ENCODE results near the gene SDHD.

Gene SDHD

GRCh38 chr11:112118176-112118575 is 31.5 kb downstream of the SDHD start:
- Mint-ChIP-seq H3K27ac (no peak overlapping the region), H3K4me3 (no peak overlapping the region), H3K27me3 (no peaks in the 10 kb centered on the region), H3K4me1 (peaks cover 3 to 8% of the 10 kb centered on the region in 2 donors), H3K36me3 (peaks cover 3 to 14% of the 10 kb centered on the region in 2 donors), H3K9me3 (no peaks in the 10 kb centered on the region)
- DNase-seq (no peak), ATAC-seq (replicated peaks) (no peak)

GRCh38 chr11:112121981-112122615 is 35.4 kb downstream of the SDHD start:
- Mint-ChIP-seq H3K4me3 (no peak overlapping the region), H3K27ac (no peak overlapping the region), H3K4me1 (peaks cover 3 to 8% of the 10 kb centered on the region in 2 donors), H3K9me3 (no peaks in the 10 kb centered on the region), H3K36me3 (peaks cover 5 to 12% of the 10 kb centered on the region in 2 donors), H3K27me3 (no peaks in the 10 kb centered on the region)
- ATAC-seq (replicated peaks) = no peak
- no peak for DNase-seq

GRCh38 chr11:112123129-112123528 is 36.5 kb downstream of the SDHD start:
- Mint-ChIP-seq H3K4me3 (no peak overlapping the region), H3K27me3 (no peaks in the 10 kb centered on the region), H3K4me1 (peaks cover 3 to 8% of the 10 kb centered on the region in 2 donors), H3K36me3 (peaks cover 5 to 14% of the 10 kb centered on the region in 2 donors), H3K9me3 (no peaks in the 10 kb centered on the region), H3K27ac (no peak overlapping the region)
- no peak for DNase-seq
- ATAC-seq (replicated peaks) = no peak

- no peak for DNase-seq
- no peak overlapping the region for H3K27ac Mint-ChIP-seq
- H3K4me3 Mint-ChIP-seq = no peak overlapping the region
- H3K9me3 Mint-ChIP-seq = no peaks in the 10 kb centered on the region
- H3K36me3 Mint-ChIP-seq = peaks cover 7 to 9% of the 10 kb centered on the region in 2 donors
- H3K4me1 Mint-ChIP-seq = peaks cover 2 to 5% of the 10 kb centered on the region in 2 donors
- ATAC-seq (replicated peaks) = no peak
- no peaks in the 10 kb centered on the region for H3K27me3 Mint-ChIP-seq
Measured at GRCh38 chr11:112127056-112127455, 40.4 kb downstream of the SDHD start.

GRCh38 chr11:112128483-112129121 is 41.9 kb downstream of the SDHD start:
- DNase-seq (no peak), ATAC-seq (replicated peaks) (no peak)
- H3K36me3 Mint-ChIP-seq = peaks cover 4 to 5% of the 10 kb centered on the region in 2 donors
- no peaks in the 10 kb centered on the region for H3K27me3 Mint-ChIP-seq
- peaks cover 2 to 5% of the 10 kb centered on the region in 2 donors for H3K4me1 Mint-ChIP-seq
- H3K9me3 Mint-ChIP-seq = no peaks in the 10 kb centered on the region
- H3K4me3 Mint-ChIP-seq = no peak overlapping the region
- H3K27ac Mint-ChIP-seq = no peak overlapping the region

- Mint-ChIP-seq H3K4me1 (peaks cover 2 to 5% of the 10 kb centered on the region in 2 donors), H3K4me3 (no peak overlapping the region), H3K9me3 (no peaks in the 10 kb centered on the region), H3K36me3 (peaks cover 4 to 8% of the 10 kb centered on the region in 2 donors), H3K27me3 (no peaks in the 10 kb centered on the region), H3K27ac (peak overlapping the region; percentile 32)
- no peak for DNase-seq
- ATAC-seq (replicated peaks) = no peak
Measured at GRCh38 chr11:112129656-112130055, 43.0 kb downstream of the SDHD start.

- no peak for DNase-seq
- ATAC-seq (replicated peaks) = no peak
- peaks cover 4 to 7% of the 10 kb centered on the region in 2 donors for H3K36me3 Mint-ChIP-seq
- H3K27me3 Mint-ChIP-seq = no peaks in the 10 kb centered on the region
- H3K4me1 Mint-ChIP-seq = peaks cover 2 to 11% of the 10 kb centered on the region in 2 donors
- H3K27ac Mint-ChIP-seq = no peak overlapping the region
- no peak overlapping the region for H3K4me3 Mint-ChIP-seq
- no peaks in the 10 kb centered on the region for H3K9me3 Mint-ChIP-seq
Measured at GRCh38 chr11:112132737-112133136, 46.1 kb downstream of the SDHD start.

GRCh38 chr11:112134473-112134872 is 47.8 kb downstream of the SDHD start:
- H3K4me1 Mint-ChIP-seq = peaks cover 2 to 10% of the 10 kb centered on the region in 2 donors
- H3K4me3 Mint-ChIP-seq = no peak overlapping the region
- H3K9me3 Mint-ChIP-seq = no peaks in the 10 kb centered on the region
- no peak overlapping the region for H3K27ac Mint-ChIP-seq
- ATAC-seq (replicated peaks) (no peak), DNase-seq (no peak)
- no peaks in the 10 kb centered on the region for H3K27me3 Mint-ChIP-seq
- H3K36me3 Mint-ChIP-seq = peaks cover 4 to 7% of the 10 kb centered on the region in 2 donors

GRCh38 chr11:112143597-112143996 is 56.9 kb downstream of the SDHD start:
- no peak overlapping the region for H3K27ac Mint-ChIP-seq
- H3K9me3 Mint-ChIP-seq = peaks cover 6 to 8% of the 10 kb centered on the region in 2 donors
- DNase-seq (no peak), ATAC-seq (replicated peaks) (no peak)
- peaks cover 7 to 11% of the 10 kb centered on the region in 2 donors for H3K36me3 Mint-ChIP-seq
- H3K27me3 Mint-ChIP-seq = no peaks in the 10 kb centered on the region
- no peak overlapping the region for H3K4me3 Mint-ChIP-seq
- no peaks in the 10 kb centered on the region for H3K4me1 Mint-ChIP-seq

All from stimulated activated naive B cell treated with anti-CD40 and anti-IgM and Interleukin-4, amounts not matched to agents 10 μg/mL and 1 μg/mL and 100 μg/mL, for 72 hours (primary cell).